Chondrocyte (in vitro differentiated cells): Measurements from ENCODE around the gene CMIP. TPM values are rescaled to one million over a fixed set of nuclear protein-coding genes. Genes with fewer than 3 reads are reported as not detected.

Experiments
- DNase-seq: peaks from one replicate; pipeline ENCODE4 v3.0.0; 2021; ENCODE audit warnings: mixed read lengths, low spot score
- H3K27ac Mint-ChIP-seq: one replicate; pipeline ENCODE4 v1.8.0; 2021; ENCODE audit warnings: mild to moderate bottlenecking, moderate library complexity, mixed read lengths; ENCODE audit not compliant: unreplicated experiment
- H3K27me3 Mint-ChIP-seq: 2 replicates; pipeline ENCODE4 v1.8.0; 2021; ENCODE audit warnings: low read depth, mixed read lengths
- H3K36me3 Mint-ChIP-seq: 2 replicates; pipeline ENCODE4 v1.8.0; 2021; ENCODE audit warnings: low read depth, mixed read lengths
- H3K4me1 Mint-ChIP-seq: 2 replicates; pipeline ENCODE4 v1.8.0; 2021; ENCODE audit warnings: low read depth, mild to moderate bottlenecking, mixed read lengths
- H3K4me3 Mint-ChIP-seq: one replicate; pipeline ENCODE4 v1.8.0; 2021; ENCODE audit warnings: mild to moderate bottlenecking, moderate library complexity, mixed read lengths; ENCODE audit not compliant: unreplicated experiment
- H3K9me3 Mint-ChIP-seq: 2 replicates; pipeline ENCODE4 v1.8.0; 2021; ENCODE audit warnings: low read depth, mixed read lengths
- total RNA-seq: library from RNA; stranded (reverse); gene quantifications from 3 replicates; pipeline ENCODE4 v1.2.1, GENCODE V29; 2021
- TF ChIP-seq, protein P1 (sequence below): fragments of 200-600 bp; sonication (generic); IDR thresholded peaks from 2 replicates; pipeline ENCODE4 v1.5.0; 2021; ENCODE audit warnings: antibody characterized with exemption, mild to moderate bottlenecking, moderate library complexity

The CMIP gene
- total RNA-seq, 1 donor from 2014 or later: 62.9 TPM

DNA sequence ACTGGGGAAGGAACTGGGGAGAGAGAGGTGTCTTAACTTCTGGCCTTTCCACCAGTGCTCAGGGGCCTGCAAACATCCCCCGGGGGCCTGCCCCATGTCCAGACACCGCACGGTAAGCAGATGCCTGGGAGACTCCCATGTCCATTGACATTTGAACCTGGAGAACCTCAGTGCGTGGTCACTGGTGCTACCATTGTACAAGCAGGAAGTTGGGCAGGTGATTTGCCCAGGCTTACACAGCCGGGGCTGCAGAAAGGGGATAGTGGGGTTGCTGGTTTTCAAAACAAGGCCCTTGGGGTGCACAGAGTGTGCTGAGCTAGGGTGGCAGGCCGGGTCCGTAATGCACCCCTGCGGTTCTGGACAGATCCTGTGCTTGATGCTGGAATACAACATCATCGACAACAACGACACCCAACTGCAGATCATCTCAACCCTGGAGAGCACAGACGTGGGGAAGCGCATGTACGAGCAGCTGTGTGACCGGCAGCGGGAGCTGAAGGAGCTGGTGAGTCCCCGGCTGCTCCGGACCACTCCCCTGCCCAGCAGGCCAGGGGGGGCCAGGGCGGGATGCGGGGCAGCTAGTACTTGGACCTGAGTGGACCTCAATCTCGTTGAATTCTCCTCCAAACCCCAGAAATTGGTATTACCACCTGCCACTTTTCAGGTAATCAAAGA is 256.8 kb downstream of the CMIP start:
- Mint-ChIP-seq H3K27ac (no peak overlapping the region), H3K4me3 (no peak overlapping the region), H3K36me3 (peaks cover 19% of the 10 kb centered on the region), H3K27me3 (no peaks in the 10 kb centered on the region), H3K4me1 (peaks cover 32% of the 10 kb centered on the region), H3K9me3 (no peaks in the 10 kb centered on the region)
- DNase-seq: peak; percentile 73
- TF ChIP-seq, protein P1, sequence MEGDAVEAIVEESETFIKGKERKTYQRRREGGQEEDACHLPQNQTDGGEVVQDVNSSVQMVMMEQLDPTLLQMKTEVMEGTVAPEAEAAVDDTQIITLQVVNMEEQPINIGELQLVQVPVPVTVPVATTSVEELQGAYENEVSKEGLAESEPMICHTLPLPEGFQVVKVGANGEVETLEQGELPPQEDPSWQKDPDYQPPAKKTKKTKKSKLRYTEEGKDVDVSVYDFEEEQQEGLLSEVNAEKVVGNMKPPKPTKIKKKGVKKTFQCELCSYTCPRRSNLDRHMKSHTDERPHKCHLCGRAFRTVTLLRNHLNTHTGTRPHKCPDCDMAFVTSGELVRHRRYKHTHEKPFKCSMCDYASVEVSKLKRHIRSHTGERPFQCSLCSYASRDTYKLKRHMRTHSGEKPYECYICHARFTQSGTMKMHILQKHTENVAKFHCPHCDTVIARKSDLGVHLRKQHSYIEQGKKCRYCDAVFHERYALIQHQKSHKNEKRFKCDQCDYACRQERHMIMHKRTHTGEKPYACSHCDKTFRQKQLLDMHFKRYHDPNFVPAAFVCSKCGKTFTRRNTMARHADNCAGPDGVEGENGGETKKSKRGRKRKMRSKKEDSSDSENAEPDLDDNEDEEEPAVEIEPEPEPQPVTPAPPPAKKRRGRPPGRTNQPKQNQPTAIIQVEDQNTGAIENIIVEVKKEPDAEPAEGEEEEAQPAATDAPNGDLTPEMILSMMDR: no peak

DNA sequence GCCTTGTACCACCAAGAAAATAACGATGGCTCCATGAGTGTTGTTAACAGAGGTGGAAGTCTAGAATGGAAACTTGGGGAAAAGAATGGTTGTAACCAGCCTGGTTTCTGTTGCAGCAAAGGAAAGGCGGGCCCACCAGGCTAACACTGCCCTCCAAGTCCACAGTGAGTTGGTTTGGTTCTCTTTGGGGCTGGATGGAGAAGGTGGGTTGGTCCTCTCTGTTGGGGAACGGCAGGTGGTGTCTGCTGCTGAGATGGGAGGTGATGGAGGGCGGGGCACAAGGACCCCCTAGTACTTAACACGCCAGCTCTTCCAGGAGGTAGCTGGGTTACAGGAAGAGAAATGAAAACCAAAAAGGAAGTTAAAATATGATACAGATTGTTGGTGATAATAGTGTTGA is 257.9 kb downstream of the CMIP start:
- peaks cover 28% of the 10 kb centered on the region for H3K36me3 Mint-ChIP-seq
- H3K9me3 Mint-ChIP-seq: no peaks in the 10 kb centered on the region
- TF ChIP-seq, protein P1: no peak
- no peaks in the 10 kb centered on the region for H3K27me3 Mint-ChIP-seq
- H3K27ac Mint-ChIP-seq: peak overlapping the region; percentile 41
- H3K4me1 Mint-ChIP-seq: peaks cover 43% of the 10 kb centered on the region
- DNase-seq: peak; percentile 17
- no peak overlapping the region for H3K4me3 Mint-ChIP-seq

DNA sequence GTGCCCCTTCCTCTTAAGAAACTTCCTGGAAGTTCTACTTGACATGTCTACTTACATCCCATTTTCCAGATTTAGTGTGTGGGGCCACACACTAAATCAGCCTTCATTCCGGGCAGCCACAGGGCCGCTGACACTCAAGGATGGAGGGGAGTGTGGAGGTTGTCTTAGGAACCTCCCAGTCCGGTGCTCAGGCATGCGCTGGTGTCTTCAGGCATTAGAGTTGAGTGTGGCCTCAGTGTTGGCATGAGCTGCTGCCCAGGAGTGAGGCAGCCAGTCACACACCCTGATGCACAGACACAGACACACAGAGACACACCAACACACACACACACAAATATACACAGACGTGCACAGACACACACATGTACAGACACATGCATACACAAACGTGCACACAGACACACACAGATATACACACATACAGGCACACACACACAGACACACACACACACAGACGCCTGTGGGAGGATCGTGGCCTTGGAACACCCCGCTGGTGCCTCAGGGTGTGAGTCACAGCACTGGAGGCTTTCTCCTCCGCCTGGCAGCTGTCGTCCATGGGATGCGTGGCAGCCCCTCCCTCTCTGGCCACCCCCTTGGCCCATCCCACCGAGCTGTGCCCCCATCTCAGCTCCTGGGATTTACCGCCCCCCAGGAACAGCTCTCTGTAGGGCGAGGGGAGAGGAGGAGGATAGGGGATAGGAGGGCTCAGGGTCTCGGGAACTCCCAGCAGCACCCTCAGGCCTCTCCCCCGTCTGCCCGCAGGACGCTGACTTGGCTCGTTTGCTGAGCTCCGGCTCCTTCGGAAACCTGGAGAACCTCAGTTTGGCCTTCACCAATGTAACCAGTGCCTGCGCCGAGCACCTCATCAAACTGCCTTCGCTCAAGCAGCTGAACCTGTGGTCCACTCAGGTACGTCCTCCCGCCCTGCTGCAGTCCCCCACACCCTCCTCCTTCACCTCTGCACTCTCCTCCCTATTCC is 258.9 kb downstream of the CMIP start:
- Mint-ChIP-seq H3K36me3 (peaks cover 30% of the 10 kb centered on the region), H3K27me3 (no peaks in the 10 kb centered on the region)

DNA sequence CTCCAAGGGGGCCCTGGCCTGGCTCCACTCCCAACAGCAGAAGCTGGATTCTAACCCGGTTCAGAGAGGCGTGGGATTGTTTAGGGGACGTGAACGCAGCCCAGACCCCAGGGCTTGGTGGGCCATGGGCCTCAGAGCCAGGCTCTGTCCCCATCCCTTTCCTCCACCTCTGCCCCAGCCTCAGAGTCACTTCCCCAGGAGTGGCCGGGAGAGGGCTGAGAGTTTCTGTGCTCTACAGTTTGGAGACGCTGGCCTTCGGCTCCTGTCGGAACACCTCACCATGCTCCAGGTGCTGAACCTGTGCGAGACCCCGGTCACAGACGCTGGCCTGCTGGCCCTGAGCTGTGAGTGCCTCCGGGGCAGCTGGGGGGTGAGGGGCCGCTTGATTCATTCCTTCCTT is 260.7 kb downstream of the CMIP start:
- Mint-ChIP-seq H3K27ac (peak overlapping the region; percentile 32), H3K36me3 (peaks cover 28% of the 10 kb centered on the region)

More for the DNA sequence above, 258.9 kb downstream of the CMIP start:
- H3K4me1 Mint-ChIP-seq: peaks cover 49% of the 10 kb centered on the region
- TF ChIP-seq, protein P1: no peak
- peak overlapping the region; percentile 61 for H3K4me3 Mint-ChIP-seq
- DNase-seq: peak; percentile 93
- peak overlapping the region; percentile 94 for H3K27ac Mint-ChIP-seq
- H3K9me3 Mint-ChIP-seq: no peaks in the 10 kb centered on the region

More for the DNA sequence above, 260.7 kb downstream of the CMIP start:
- Mint-ChIP-seq H3K4me3 (peak overlapping the region; percentile 36), H3K9me3 (no peaks in the 10 kb centered on the region), H3K27me3 (no peaks in the 10 kb centered on the region), H3K4me1 (peaks cover 53% of the 10 kb centered on the region)
- TF ChIP-seq, protein P1: no peak
- peak; percentile 75 for DNase-seq
